NCI-H2227 treated with DMSO at 0.1 percent for 48 hours (cell line): ENCODE data around the gene CRYBB3.
"Not testable (repeated sequence)": the region's sequence is repeated elsewhere in the genome, so short reads cannot be mapped to it uniquely, and the experiment has no call there.

ENCODE experiments used
- DNase-seq: peaks from one replicate; lab custom pipeline; 2025; lab: John Stamatoyannopoulos, UW

The CRYBB3 gene

DNA sequence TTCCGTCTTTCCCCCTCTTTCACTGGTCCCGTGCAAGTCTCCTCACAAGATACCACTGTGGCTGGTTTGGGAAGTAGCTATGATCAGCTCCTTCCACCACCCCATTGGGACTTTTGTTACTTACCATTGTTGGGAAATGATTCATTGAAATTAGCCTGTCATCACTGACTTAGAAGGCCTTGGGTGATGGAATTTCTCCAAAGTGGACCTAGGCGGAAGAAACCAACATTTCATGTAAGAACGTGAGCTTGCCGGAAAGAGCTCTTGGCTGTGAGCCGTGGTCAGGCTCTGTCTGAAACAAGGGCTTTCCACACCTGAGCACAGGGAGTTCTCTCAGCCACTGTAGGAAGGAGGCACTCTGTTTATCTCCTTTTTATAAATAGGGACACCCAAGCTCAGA is 23.5 kb upstream of the CRYBB3 start:
- DNase-seq, result no peak

DNA sequence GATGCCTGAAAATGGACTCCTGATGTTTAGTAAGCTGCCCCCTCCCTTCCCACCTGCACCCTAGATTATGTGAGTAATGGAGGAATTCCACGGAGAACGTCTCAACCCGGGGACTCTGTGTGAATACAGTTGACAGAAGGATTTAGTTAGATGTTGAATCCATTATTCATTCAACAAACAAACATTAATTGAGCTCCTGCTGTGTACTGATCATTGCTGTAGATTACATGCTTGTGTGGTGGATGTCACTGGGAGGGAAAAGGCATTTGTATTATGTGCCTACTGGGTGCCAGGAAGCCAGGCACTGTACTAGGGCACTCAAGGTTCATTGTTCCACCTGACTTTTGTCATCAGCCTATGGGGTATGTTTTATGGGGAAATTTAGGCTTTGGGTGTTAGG is 22.9 kb upstream of the CRYBB3 start:
- no peak for DNase-seq

GRCh38 chr22:25177226-25177625 is 22.4 kb upstream of the CRYBB3 start:
- DNase-seq, result no peak

GRCh38 chr22:25177895-25178294 is 21.8 kb upstream of the CRYBB3 start:
- no peak for DNase-seq

DNA sequence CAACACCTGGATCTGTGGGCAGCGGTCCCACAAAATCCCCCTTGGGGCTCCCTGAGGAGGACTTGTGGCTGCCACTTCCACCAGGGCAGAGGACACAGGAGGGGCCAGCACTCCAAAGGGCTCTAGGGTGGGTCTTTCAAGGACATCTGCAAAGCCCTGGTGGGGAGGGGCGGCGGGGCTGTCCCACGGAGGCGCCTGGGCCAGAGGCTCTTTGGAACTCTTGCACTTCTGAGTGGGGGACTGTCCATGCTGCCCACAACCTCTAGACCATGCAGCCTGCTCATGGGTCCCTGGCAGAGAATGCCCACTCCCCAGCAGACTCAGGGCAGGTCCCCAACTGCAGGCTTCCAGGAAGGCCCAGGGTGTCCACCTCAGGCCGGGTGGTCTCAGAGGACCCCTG is 21.3 kb upstream of the CRYBB3 start:
- DNase-seq, result not testable (repeated sequence)

DNA sequence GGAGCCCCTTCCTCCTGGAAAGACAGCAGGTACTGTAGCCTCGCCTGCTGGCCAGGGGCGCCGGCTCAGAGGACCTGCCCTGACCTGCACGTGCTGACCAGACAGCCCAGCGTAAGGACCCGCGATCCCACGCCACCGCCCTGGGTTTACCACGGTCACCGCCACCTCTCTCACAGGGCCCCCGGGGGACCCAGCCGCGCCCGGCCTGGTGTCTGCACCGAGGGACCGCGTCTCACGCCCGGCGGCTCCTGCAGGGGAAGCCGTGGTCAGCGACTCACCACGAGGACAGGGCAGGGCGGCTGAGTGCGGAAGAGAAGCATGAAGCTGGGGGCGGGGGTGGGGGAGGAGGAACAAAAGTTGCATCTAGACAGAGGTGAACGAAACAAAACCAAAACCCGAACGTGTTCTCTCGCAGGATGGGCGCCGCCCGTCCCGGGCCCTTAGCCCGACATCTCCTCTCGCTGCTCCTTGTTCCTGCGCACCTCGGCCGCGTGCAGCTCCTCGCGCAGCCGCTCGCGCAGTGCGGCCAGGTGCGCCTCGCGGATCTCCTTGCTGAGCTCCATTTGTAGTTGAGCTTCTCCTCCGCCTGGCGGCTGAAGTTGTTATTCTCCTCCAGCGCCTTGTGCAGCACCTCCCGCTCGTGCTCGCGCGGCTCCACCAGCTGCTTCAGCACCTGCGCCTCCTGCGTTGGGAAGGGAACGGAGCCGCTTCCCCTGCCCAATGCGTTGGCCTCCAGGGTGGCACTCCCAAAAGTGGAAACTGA is 20.6 kb upstream of the CRYBB3 start:
- not testable (repeated sequence) for DNase-seq

GRCh38 chr22:25182131-25183110 is 17.2 kb upstream of the CRYBB3 start:
- DNase-seq, result no peak

- no peak for DNase-seq
Observed at GRCh38 chr22:25183949-25184619, 15.6 kb upstream of the CRYBB3 start.

DNA sequence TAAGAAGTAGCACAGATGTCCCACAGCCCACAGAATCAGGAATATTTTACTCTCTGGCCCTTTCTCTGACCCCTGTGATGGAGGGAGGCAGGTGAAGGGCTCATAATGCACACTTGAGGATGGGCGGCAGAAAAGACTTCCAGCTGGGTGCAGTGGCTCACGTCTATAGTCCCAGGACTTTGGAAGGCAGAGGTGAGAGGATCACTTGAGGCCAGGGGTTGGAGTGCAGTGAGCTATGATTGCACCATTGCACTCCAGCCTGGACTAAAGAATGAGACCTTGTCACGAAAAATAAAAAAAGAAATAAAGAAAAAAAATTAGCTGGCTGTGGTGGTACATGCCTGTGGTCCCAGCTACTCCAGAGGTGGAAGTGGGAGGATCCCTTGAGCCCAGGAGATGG is 13.5 kb upstream of the CRYBB3 start:
- DNase-seq, result no peak

GRCh38 chr22:25187469-25187868 is 12.2 kb upstream of the CRYBB3 start:
- no peak for DNase-seq

DNA sequence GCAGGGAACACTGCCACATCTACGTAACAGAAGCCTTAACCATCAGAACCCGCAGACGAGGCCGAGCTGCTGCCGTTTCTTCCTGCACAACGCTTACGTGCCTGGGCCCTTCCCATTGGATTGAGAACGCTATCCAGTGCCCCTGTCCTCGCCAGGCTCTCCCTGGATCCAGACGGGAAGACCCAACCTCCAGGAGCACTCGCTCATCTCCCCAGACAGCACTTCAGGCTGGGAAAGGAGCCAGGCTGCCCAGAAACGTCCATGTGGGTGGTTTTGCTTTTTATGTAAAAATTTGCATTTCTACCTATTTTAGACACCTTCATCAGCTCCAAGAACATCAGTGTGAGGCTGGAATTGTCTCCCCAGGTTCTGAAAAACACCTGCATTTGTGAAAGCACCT is 7.3 kb upstream of the CRYBB3 start:
- DNase-seq, result no peak

GRCh38 chr22:25193130-25193529 is 6.5 kb upstream of the CRYBB3 start:
- no peak for DNase-seq

DNA sequence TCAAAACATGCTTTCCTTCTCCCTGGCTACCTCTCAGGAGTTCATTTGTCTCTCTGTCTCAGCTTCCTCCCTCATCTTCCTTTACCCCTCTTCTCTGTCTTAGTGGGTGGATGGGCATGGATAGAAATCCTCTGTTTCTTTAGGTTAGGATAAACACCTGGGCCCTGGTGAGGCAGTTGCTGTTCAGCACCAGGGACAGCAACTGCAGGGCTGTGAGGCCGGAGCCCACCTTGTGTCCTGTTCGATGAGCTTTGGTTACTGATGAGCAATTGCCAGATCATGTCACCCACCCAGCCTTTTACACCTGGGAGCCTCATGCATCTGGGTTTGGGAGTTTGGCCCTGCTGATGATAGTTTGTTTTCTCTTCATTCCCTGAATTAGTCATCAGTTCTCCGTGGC is 6.1 kb upstream of the CRYBB3 start:
- no peak for DNase-seq

- no peak for DNase-seq
Observed at GRCh38 chr22:25196326-25196725, 3.3 kb upstream of the CRYBB3 start.

- no peak for DNase-seq
Observed at GRCh38 chr22:25197340-25197739, 2.3 kb upstream of the CRYBB3 start.

GRCh38 chr22:25200967-25201366 is 1.3 kb downstream of the CRYBB3 start:
- no peak for DNase-seq

GRCh38 chr22:25201557-25202273 is 2.1 kb downstream of the CRYBB3 start:
- no peak for DNase-seq

DNA sequence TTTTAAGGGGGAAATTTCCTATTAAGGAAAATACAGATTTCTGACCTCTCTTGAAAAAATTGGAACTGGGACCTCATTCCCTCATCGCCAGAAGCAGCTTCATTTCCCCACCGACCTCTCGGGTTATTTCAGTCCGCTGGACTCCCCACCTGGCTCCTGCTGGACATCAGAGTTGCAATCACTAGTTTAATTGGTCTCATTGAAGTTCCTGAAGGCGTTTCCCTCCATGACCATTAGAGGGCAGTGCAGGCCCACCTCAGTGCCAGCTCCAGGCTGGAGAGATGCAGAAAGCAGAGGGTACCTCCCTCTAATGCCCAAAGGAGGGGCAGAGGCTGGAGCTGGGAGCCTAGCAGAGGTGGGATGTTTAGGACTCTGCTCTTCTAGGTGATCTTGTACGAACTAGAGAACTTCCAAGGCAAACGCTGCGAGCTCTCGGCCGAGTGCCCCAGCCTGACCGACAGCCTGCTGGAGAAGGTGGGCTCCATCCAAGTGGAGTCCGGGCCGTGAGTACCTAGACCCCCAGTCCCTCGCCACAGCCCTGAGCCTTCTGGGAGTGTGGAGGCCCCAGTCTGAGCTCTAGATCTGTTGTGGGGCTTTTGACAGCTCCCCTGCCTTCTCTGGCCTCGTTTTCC is 2.7 kb downstream of the CRYBB3 start:
- DNase-seq, result peak; percentile 14

GRCh38 chr22:25203082-25203481 is 3.4 kb downstream of the CRYBB3 start:
- no peak for DNase-seq

DNA sequence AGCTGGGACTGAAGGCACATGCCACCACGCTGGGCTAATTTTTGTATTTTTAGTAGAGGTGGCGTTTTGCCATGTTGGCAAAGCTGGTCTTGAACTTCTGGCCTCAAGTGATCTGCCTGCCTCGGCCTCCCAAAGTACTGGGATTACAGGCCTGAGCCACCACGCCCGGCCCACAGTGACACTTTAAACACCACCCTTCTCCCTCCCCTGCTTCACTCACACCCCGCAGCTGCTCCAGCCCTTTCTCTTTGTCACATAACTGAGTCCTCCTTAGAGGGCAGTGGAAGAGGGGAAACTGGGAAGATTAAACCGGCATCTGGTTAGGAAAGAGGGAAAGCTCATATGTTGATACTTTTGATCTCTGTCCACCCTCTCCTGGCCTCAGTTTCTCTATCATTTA is 4.9 kb downstream of the CRYBB3 start:
- DNase-seq, result not testable (repeated sequence)

- no peak for DNase-seq
Observed at GRCh38 chr22:25205847-25206246, 6.2 kb downstream of the CRYBB3 start.
